Epithelial cell of esophagus (primary cell): ENCODE results near the gene MEX3D.
"Not testable (repeated sequence)": the region's sequence is repeated elsewhere in the genome, so short reads cannot be mapped to it uniquely, and the experiment has no call there.

ENCODE experiments used
- DNase-seq: peaks from one replicate; pipeline ENCODE4 v3.0.0; 2010; ENCODE audit warnings: low read depth
- H3K4me3 ChIP-seq: 2 replicates; pipeline ENCODE4 v1.5.1; 2011; ENCODE audit warnings: mild to moderate bottlenecking, low read length, control low read depth
- CTCF ChIP-seq: IDR thresholded peaks from 2 replicates; pipeline ENCODE4 v1.5.1; 2011; ENCODE audit warnings: low read depth, mild to moderate bottlenecking, low read length, control low read depth, inconsistent platforms; ENCODE audit not compliant: insufficient read depth; ENCODE audit errors: missing control alignments

MEX3D gene

GRCh38 chr19:1553415-1553814 is 14.7 kb downstream of the MEX3D start:
- no peak overlapping the region for H3K4me3 ChIP-seq
- TF ChIP-seq CTCF: no peak
- no peak for DNase-seq

- no peak for TF ChIP-seq CTCF
- no peak for DNase-seq
- H3K4me3 ChIP-seq: no peak overlapping the region
Observed at GRCh38 chr19:1551068-1552040, 16.8 kb downstream of the MEX3D start.

DNA sequence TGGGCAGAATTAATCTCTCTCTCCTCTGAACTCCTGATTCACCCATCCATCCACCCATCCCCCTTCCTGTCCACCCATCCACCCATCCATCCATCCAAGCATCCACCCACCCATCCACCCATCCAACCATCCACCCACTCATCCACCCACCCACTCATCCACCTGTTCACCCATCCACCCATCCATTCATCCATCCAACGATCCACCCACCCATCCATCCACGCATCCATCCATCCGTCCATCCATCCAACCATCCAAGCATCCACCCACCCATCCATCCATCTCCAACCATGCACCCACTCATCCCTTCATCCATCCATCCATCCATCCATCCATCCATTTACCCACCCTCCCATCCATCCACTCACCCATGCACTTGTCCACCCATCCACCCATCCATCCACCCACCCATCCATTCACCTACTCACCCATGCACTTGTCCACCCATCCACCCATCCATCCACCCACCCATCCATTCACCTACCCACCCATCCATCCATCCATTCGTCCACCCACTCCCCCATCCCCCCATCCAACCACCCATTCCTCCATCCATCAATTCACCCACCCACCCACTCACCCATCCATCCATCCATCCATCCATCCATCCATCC is 18.7 kb downstream of the MEX3D start:
- TF ChIP-seq CTCF: no peak

DNA sequence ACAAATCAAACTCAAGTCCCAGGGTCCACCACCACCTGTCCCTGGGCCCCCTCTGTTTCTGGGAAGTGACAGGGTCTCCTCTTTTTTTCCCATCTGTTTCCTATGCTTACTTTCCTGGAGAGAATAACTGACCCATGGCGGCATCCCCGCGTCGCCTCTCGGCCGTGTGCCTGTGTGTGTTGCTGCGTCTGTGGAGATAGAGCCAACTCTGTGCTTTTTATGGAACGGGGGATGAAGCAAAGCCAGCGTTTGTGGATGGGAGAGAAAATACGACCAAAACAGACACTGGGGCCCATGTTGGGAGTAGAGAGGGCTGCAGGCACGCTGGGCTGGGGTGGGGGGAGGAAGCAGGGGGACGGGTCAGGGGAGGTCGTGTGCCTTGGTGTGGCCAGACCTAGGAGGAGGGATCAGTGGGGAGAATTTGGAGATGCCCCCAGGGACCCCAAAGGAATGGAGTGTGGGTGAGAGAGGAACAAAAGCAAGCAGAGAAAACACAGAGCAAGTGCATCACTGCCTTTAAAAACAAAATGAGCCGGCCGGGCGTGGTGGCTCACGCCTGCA is 27.7 kb downstream of the MEX3D start:
- no peak for TF ChIP-seq CTCF
- no peak for DNase-seq
- no peak overlapping the region for H3K4me3 ChIP-seq

More for the DNA sequence above, 18.7 kb downstream of the MEX3D start:
- no peak overlapping the region for H3K4me3 ChIP-seq
- no peak for DNase-seq

GRCh38 chr19:1539749-1540148 is 28.4 kb downstream of the MEX3D start:
- H3K4me3 ChIP-seq, DNase-seq: not testable (repeated sequence)

DNA sequence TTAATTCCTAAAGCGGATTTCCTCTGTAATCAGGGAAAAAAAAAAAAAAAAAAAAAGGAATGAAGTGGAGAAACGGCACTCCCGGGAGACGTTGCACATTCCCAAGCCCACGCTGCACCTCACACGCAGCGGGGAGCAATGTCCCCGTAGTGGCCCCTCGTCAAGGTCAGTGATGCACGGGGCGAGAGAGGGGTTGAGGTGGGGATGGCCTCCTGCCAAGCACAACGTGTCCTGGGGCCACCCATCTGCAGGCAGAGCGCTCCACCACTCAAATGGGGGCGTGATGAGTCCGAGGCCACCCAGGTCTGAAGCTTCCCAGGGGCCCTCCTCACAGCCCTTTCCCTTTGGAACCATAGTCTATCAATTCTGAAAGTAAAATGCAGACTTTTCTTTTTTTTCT is 29.1 kb downstream of the MEX3D start:
- TF ChIP-seq CTCF: no peak
- DNase-seq: no peak
- no peak overlapping the region for H3K4me3 ChIP-seq

DNA sequence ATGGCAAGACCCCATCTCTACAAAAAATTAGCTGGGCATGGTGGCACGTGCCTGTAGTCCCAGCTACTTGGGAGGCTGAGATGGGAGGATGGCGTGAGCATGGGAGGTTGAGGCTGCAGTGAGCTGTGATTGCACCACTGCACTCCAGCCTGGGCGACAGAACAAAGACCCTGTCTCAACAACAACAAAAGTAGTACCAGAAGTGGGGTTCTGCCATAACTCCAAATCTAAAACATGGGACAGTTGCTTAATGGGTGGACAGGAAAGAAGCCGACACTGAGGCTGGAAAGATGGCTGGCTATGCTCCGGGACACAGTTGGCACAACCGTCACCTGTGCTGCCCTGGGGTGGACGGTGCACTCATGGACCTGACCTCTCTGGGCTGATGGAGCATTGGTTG is 32.4 kb downstream of the MEX3D start:
- H3K4me3 ChIP-seq, DNase-seq: not testable (repeated sequence)

DNA sequence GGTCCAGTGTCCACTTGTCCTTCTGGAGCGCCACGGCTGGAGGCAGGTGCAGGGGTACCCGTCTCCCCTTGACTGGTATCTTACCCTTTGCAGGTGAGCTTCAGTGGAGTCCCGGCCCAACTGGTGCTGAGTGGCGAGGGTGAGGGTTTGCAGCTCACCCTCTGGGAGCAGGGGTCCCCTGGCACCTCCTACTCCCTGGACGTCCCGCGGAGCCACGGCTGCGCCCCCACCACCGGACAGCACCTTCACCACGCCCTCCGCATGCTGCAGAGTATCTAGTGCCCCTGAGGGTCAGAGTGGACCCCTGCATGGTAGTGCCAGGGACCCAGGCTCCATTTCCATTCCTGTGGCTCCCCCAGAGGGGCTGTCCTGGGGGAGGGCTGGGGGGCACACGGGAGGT is 33.2 kb downstream of the MEX3D start:
- TF ChIP-seq CTCF: no peak
- no peak for DNase-seq
- no peak overlapping the region for H3K4me3 ChIP-seq
